Mucosa of rectum (tissue), 2 donors: ENCODE measurements around the gene GRIP1.

Experiments used
- H3K27ac ChIP-seq, 2 donors: one replicate each; pipeline ENCODE4 v1.7.0; 2013; ENCODE audit warnings: inconsistent platforms in 2 of 2, low read depth in 2 of 2, low read length in 2 of 2
- H3K27me3 ChIP-seq, 2 donors: one replicate each; pipeline ENCODE4 v1.7.0; 2013; ENCODE audit warnings: low read length in 2 of 2; ENCODE audit not compliant: control insufficient read depth in 2 of 2, insufficient read depth in 2 of 2
- H3K36me3 ChIP-seq, 2 donors: one replicate each; pipeline ENCODE4 v1.7.0; 2013; ENCODE audit warnings: low read length in 2 of 2; ENCODE audit not compliant: control insufficient read depth in 2 of 2, insufficient read depth in 2 of 2
- H3K4me1 ChIP-seq, 2 donors: one replicate each; pipeline ENCODE4 v1.7.0; 2013; ENCODE audit warnings: low read length in 2 of 2, mild to moderate bottlenecking in 1 of 2; ENCODE audit not compliant: control insufficient read depth in 2 of 2, insufficient read depth in 2 of 2
- H3K4me3 ChIP-seq, 2 donors: one replicate each; pipeline ENCODE4 v1.7.0; 2013; ENCODE audit warnings: low read length in 2 of 2
- H3K9ac ChIP-seq, 2 donors: one replicate each; pipeline ENCODE4 v1.7.0; 2013; ENCODE audit warnings: low read length in 2 of 2, low read depth in 1 of 2, mild to moderate bottlenecking in 1 of 2
- H3K9me3 ChIP-seq, 2 donors: one replicate each; pipeline ENCODE4 v1.7.0; 2013; ENCODE audit warnings: low read length in 2 of 2; ENCODE audit not compliant: control insufficient read depth in 2 of 2
- donor health status: healthy.
- donor health status: Normal muscosa, but diverticular disease.

The GRIP1 gene

DNA sequence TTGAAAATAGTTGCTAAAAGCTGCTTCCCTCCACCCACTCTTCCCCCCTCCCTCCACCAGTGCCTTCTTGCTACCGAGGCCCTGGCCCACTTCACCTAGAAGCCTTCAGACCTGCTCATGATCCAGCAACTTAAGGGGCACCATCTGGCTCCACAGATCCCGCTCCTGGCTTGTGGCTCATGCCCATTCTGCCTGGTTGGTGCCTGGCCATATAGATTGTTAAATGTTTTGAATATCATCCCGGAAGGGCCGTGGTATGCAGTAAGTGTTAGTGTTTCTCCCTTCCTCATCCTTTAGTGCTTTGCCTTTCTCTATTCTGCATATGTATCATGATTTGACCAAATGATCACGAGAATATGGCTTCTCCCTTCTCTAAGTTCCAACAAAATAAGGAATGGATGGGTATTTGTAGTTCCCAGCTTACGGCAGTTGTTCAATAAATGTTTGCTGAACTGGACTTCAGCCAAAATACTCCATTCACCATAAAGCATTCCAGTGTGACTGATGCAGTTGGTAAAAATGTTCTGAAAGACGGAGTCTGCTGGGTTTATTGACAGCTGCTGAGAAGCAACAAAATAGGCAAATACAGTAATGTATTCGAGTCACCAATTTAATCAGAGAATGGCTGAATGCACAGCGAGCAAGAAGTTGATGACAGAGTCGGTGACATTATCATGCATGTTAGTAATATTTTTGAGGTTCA, 30.7 kb downstream of the GRIP1 start:
- H3K36me3 ChIP-seq: no peaks in the 10 kb centered on the region
- no peaks in the 10 kb centered on the region for H3K27me3 ChIP-seq
- peak overlapping the region in 1 of 2 donors; percentile 19 for H3K4me3 ChIP-seq
- no peaks in the 10 kb centered on the region for H3K9me3 ChIP-seq
- no peaks in the 10 kb centered on the region for H3K4me1 ChIP-seq
- no peak overlapping the region for H3K27ac ChIP-seq
- H3K9ac ChIP-seq: no peak overlapping the region

DNA sequence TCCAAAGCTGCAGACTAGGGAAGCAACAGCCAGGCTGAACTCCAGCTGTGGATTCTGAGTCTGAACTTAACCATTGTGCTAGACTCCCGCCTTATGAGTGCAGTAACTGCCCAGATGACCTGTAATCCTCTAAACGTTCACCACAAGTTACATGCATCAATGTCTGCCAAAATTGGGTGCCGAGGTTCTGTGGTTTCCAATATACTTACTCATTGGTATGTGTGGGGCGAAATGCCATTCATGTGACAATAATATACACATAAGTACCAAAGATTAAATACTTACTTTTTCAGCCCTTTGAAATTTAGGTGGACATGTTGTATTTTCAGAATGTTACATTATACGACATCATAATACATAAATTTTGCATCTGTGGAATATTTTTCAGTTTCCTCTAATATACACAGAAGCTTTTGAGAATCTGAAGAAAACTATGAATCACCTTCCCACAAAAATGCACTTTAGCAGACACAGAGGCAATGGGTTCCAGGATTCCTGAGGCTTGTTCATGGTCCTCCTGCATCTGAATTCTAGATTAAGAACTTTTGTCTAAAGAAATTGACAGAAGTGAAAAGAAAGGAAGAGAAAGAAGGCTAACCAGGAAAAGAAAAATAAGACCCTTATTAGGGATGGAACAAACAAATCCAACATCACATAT, 31.7 kb downstream of the GRIP1 start:
- Histone ChIP-seq H3K4me3 (no peak overlapping the region), H3K27ac (no peak overlapping the region), H3K36me3 (no peaks in the 10 kb centered on the region), H3K4me1 (no peaks in the 10 kb centered on the region), H3K9me3 (no peaks in the 10 kb centered on the region), H3K27me3 (no peaks in the 10 kb centered on the region), H3K9ac (no peak overlapping the region)

DNA sequence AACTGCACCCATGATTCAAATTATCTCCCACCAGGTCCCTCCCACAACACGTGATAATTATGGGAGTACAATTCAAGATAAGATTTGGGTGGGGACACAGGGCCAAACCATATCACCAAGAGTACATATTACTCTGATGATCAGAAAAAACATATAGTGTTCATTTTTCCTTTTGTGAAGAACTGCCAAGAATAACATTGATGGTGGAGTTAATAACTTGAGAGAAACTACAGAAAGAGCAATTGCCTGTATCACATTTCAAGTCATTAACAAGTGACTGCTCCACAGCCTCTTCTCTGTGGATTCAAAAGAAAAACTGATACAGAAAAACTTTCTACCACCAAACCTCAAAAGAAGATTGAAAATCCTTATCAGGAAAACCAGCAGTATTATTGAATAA, 34.7 kb downstream of the GRIP1 start:
- Histone ChIP-seq H3K36me3 (no peaks in the 10 kb centered on the region), H3K9me3 (no peaks in the 10 kb centered on the region), H3K4me3 (no peak overlapping the region), H3K27ac (no peak overlapping the region), H3K27me3 (no peaks in the 10 kb centered on the region), H3K9ac (no peak overlapping the region), H3K4me1 (no peaks in the 10 kb centered on the region)

DNA sequence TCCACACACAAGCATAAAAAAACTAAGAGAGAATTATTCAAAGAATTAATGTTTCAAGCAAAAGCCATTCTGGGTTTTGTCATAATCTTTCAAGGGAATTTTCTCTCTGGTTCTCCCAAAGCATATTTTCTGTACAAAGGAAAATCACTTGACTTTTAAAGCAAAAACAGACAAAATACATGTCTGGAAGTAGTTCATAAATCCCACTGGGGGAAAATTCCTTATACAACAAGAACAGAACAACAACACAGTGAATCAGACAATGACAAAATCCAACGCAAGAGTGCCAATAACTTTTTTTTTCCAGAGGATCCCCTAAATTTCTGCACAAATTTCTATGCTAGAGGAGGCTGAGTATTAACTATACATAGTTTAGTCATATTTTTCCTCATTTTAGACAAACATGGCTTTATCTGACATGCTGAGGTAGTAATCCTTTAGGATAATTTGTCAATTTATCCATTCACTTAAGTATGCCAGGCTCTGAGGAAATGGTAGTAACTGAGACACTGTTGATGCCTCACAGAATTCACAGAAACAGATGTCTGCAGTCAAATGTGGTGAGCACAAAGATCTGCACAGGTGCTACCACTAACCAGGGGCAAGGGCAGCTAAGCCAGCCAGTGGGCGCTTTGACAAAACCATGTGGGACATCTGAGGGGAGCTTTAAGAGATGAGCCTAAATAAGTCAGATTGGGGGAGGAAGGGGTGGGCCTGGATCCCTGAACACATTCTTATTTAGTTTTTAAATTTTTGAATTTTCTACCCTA, 38.0 kb downstream of the GRIP1 start:
- no peaks in the 10 kb centered on the region for H3K9me3 ChIP-seq
- no peak overlapping the region for H3K27ac ChIP-seq
- no peaks in the 10 kb centered on the region for H3K27me3 ChIP-seq
- H3K4me1 ChIP-seq: no peaks in the 10 kb centered on the region
- no peak overlapping the region for H3K9ac ChIP-seq
- no peaks in the 10 kb centered on the region for H3K36me3 ChIP-seq
- H3K4me3 ChIP-seq: no peak overlapping the region

DNA sequence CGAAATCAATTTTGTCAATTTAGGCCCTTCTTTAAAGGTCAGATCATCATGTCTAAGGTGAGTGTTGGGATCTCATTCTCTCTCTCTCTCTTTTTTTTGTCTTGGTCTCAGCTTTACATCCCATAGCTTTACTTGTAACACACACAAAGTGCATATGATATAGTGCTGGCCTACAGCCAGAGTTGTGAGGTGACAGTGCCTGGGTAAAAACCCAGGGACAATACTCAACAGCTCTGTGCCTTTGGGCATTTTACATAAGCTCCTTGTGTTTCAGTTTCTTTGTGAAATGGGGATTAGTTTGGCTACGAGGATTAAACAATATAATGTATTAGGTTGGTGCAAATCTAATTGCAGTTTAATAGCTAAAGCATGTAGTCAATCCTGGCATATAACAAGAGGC, 40.2 kb downstream of the GRIP1 start:
- Histone ChIP-seq H3K27ac (no peak overlapping the region), H3K4me1 (no peaks in the 10 kb centered on the region), H3K27me3 (no peaks in the 10 kb centered on the region), H3K36me3 (no peaks in the 10 kb centered on the region), H3K9ac (no peak overlapping the region), H3K4me3 (no peak overlapping the region), H3K9me3 (no peaks in the 10 kb centered on the region)

DNA sequence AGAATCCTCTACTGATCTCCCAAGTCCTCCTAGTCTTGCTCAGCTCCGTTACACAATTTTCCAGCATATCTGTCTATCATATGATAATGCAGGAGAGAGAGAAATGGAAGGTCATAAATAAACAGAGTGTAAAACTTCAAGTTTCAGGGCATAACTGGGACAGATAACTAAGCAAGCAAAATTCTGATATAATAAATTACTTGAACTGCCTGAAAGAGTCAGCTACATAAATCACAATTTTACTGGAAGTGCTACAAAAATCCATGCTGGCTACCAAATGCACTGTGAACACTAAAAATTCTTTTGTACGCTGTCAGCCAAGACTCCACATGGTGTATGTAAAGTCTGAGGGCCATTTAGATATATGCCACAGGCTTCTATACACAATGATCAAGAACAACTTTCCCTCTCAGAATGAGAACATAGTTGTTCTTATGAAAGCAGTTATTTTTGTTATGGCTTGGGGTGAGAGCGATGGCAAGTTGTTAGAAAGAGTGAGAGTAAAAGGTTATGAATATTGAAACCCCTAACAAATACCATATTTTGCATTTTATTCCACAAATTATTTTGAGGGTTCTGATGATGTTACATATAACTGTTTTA, 41.1 kb downstream of the GRIP1 start:
- Histone ChIP-seq H3K27ac (no peak overlapping the region), H3K27me3 (no peaks in the 10 kb centered on the region), H3K4me1 (no peaks in the 10 kb centered on the region), H3K9ac (no peak overlapping the region), H3K4me3 (no peak overlapping the region), H3K9me3 (no peaks in the 10 kb centered on the region), H3K36me3 (no peaks in the 10 kb centered on the region)

DNA sequence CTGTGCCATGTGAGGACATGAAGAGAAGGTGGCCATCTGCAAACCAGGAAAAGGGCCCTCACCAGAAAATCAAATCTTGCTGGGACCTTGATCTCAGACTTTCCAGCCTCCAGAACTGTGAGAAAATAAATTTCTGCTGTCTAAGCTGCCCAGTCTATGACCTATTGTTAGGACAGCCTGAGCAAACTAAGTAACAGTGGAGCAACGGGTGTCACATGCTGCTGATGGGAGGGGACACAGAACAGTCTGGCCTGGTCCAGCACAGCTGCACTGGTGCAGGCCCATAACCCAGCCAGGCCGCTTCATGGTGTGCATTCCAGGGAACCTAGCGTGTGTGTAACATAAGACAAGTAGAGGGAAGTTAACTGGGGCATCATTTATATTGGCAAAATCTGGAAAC, 42.1 kb downstream of the GRIP1 start:
- no peak overlapping the region for H3K9ac ChIP-seq
- H3K4me1 ChIP-seq: no peaks in the 10 kb centered on the region
- H3K4me3 ChIP-seq: no peak overlapping the region
- H3K36me3 ChIP-seq: no peaks in the 10 kb centered on the region
- no peaks in the 10 kb centered on the region for H3K27me3 ChIP-seq
- no peak overlapping the region for H3K27ac ChIP-seq
- no peaks in the 10 kb centered on the region for H3K9me3 ChIP-seq

DNA sequence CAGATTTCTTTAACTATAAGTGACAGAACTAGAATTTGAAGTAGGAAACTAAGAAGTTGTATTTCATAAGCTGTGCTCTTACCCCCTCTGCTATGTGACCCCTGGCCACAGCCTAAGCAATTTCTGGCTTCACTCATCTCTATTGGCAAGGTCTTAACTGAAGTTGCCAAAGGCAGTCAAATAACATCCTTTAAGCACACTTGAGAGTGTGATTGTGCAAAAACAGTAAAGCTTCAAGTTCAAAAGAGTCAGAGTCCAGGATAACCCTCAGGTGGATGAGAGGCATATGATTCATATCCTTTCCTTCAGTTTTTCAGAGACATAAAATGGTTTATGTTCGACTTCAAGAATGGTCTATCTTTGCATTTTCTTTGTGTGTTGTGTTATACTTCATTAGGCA, 45.2 kb downstream of the GRIP1 start:
- Histone ChIP-seq H3K4me3 (no peak overlapping the region), H3K9ac (no peak overlapping the region), H3K4me1 (no peaks in the 10 kb centered on the region), H3K9me3 (no peaks in the 10 kb centered on the region), H3K27ac (no peak overlapping the region), H3K27me3 (no peaks in the 10 kb centered on the region), H3K36me3 (no peaks in the 10 kb centered on the region)

DNA sequence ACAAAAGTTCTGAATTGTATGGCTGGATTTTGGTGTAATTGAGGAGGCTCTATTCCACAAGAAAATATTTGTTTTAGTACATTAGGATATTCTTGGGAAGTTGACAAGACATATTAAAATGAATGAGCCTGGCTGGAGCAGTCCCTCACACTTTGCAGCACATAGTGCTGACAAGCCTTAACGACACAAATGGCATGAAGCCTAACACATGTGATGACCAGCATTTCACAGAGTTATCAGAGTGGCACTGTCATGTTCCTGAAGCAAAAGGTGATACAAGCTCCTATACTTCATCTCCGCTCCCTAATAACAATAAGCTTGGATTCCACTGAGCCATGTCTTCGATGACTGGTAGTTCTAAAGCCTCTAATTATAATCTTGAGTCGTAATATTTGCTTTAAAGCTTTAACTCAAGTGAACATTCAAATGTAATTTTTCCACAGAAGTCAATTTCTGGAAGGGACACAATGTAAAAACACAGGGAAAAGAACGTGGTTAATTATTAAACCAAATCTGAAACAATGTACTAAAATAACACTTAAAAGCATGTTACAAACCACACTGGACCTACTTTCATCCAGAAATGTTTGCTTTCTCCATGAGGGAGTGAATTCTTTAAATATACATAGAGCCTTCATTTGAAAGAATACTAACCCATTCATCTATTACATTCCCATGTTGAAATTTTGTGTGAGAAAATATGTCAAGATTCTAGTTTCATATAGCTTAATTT, 49.6 kb downstream of the GRIP1 start:
- Histone ChIP-seq H3K9me3 (no peaks in the 10 kb centered on the region), H3K27ac (no peak overlapping the region), H3K4me1 (no peaks in the 10 kb centered on the region)

More for the DNA sequence above, 49.6 kb downstream of the GRIP1 start:
- H3K36me3 ChIP-seq: no peaks in the 10 kb centered on the region
- H3K4me3 ChIP-seq: no peak overlapping the region
- H3K27me3 ChIP-seq: no peaks in the 10 kb centered on the region
- H3K9ac ChIP-seq: no peak overlapping the region
